GM12801 (cell line): ENCODE measurements around the gene GNAT3.

Experiments
- TF ChIP-seq, protein P1 (sequence below): IDR thresholded peaks from one replicate; pipeline ENCODE4 v1.5.1; 2011; ENCODE audit warnings: control low read depth; ENCODE audit not compliant: insufficient read length; ENCODE audit errors: extremely low read depth

GNAT3 gene

DNA sequence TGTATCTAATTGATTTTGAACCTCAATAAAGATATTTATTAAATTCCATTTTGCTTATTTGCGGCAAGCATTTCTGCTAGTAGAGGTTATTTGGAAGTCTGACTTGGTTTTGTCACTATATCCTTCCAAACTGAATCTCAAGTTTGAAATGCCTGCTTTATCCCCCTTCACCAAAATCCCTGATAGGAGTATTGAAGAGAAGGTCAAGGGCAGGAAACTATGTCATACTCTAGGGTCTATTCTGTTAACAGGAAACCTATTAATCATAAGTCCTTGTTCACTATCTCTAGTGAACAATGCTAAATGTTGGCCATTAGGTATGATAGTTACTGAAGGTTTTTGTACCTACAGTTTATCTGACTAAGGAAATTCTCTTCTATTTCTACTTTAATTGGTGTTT is 11.5 kb downstream of the GNAT3 start:
- TF ChIP-seq, protein P1, sequence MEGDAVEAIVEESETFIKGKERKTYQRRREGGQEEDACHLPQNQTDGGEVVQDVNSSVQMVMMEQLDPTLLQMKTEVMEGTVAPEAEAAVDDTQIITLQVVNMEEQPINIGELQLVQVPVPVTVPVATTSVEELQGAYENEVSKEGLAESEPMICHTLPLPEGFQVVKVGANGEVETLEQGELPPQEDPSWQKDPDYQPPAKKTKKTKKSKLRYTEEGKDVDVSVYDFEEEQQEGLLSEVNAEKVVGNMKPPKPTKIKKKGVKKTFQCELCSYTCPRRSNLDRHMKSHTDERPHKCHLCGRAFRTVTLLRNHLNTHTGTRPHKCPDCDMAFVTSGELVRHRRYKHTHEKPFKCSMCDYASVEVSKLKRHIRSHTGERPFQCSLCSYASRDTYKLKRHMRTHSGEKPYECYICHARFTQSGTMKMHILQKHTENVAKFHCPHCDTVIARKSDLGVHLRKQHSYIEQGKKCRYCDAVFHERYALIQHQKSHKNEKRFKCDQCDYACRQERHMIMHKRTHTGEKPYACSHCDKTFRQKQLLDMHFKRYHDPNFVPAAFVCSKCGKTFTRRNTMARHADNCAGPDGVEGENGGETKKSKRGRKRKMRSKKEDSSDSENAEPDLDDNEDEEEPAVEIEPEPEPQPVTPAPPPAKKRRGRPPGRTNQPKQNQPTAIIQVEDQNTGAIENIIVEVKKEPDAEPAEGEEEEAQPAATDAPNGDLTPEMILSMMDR, result no peak

DNA sequence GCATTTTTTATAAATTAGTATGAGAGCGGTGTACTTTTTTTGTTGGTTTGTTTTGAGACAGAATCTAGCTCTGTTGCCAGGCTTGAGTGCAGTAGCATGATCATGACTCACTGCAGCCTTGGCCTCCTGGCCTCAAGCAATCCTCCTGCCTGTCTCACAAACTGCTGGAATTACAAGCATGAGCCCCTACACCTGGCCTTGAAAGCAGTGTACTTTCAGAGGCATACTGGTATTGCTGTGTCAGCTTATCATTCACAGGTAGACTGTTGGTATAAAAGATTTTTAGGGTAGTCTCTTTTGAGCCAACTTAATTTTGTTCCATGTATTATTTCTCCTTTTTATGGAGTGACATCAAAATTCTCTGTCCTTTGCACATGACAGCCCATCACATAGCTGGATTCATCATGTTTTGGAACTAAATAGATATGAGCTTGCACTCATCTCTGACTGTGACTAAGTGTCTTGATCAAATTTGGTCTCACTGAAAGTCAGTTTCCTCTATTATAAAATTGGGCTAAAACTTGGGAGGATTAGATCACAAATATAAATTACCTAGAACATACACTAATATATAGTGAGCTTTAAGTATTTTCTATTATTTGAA is 12.4 kb downstream of the GNAT3 start:
- TF ChIP-seq, protein P1, result no peak

DNA sequence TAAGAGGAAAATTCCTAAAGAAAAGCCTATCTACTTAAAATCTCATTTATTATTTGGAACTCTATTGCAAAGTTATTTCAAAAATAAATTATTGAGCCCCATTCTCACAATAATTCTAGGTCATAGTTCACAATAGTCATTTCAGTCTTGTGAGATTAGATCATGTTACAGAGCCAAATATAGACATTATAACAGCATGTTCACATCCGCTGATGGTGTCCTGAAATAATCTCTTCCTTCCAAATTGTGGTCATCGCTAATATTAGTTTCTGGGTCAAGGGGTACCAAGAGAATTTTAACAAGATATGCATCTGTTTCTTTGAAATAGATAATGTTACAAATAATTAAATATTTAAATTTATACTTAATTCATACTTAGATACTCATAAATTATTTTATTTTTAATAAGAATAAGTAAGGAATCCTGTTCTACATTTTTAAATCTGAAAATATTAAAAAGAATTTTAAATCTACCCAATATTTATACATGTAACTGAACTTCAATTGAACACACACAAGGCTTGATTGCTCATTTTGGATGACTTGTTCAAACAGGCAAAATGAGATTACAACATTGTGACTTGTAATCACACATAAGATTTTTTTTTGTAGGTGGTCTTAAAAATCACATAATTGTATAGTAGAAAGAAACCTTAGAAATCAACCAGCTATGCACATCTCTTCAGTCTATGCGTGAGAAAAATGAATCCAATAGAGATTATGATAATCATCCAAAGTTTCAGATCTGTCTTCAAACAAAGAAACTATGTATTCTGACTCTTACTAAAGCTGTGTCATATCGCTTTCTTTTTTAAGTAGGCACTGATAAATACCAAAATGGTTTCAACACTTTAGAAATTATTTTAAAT is 13.1 kb downstream of the GNAT3 start:
- TF ChIP-seq, protein P1, result no peak

DNA sequence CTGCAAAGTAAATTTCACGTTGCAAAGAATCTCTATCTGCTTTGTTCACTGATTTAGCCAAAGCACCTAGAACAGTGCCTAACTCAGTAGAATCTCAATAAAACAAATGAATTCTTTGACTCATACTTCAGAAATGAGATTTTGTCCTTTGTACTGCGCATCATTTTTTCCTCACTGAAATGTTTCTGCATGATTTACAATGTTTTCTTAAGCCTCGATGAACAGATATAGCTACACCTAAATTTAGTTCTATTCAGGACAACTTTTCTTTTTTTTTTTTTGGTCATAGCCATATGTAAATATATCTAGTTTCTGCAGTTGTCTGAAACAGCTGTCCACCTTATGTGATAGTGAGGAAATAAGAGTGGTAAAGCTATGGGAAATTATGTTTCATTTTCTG is 15.3 kb downstream of the GNAT3 start:
- TF ChIP-seq, protein P1, result no peak

DNA sequence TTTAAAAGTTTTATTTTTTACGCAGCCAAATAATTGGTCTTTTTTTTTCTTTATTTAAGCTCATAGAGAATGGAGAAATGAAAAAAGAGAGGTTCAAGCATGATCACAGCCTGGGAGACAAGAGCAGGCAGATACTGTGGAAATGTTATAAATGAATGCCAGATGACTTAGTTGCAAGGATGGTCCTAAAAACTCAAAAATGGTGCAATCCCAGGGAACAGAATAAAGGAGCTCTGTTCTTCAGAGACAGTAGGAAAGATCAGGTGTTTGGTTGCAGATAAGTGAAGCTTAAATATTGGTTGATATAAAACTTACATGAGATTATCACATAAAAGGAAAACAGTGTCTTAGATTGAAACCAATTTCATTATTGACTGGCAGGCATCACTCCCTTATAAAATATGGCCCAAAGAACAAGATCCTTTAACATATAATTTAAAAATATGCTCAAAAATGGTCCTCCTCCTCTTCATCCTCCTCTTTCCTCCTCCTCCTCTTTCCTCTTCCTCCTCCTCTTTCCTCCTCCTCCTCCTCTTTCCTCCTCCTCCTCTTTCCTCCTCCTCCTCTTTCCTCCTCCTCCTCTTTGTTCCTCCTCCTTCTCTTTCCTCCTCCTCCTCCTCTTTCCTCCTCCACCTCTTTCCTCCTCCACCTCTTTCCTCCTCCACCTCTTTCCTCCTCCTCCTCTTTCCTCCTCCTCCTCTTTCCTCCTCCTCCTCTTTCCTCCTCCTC is 18.6 kb downstream of the GNAT3 start:
- TF ChIP-seq, protein P1, result no peak

DNA sequence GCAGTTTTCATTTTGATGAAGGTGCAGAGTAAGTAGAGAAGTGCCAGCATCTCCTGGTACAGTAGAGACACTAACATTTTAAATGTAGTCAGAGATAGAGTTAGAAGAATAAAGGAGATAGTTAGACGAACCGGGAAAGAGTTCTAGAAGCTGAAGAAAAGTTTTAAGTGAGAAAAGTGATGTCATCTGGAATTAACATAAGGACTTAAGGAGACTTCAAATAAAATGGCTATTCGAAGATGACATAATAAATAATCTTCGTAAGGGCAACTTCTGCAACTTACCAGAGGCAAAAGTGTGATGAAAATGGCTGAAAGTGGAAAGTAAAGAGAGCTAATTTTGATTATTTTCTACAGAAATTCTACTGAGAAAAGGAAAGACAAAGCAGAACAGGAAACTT is 20.4 kb downstream of the GNAT3 start:
- TF ChIP-seq, protein P1, result no peak

DNA sequence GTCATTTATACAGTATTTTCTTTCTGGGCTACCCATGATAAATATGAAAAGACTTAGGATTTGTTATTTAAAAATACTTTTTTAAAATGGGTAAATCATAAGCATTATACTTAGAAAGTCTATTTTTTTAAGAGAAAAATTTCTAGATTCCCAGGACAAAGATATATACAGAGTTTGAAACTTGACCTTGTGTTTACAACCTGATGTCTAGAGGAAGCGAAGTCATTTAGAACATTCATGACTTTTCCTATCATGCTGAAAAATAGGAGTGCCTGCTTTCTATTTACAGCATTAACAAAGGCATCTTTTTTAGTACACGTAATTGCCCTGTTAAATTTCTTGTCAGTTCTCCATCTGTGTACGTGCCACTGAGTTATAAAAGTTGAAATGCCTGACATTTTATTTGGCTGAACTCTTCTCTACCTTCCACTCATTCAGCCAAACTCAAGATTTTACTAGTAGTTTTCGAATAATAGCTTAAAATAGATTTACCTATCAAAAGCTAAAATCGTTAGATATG is 23.0 kb downstream of the GNAT3 start:
- TF ChIP-seq, protein P1, result no peak
